Smooth muscle cell (in vitro differentiated cells): ENCODE results near the gene ZNF584. TPM values are rescaled to one million over a fixed set of nuclear protein-coding genes. Genes with fewer than 3 reads are reported as not detected.

Experiments
- DNase-seq: peaks from one replicate; lab custom pipeline; 2025; ENCODE audit not compliant: unreplicated experiment; lab: John Stamatoyannopoulos, UW
- H2AFZ ChIP-seq: fragments of 200-600 bp; sonication (generic); 2 replicates; pipeline ENCODE4 v1.6.0; 2016; ENCODE audit warnings: antibody characterized with exemption, low read depth, mild to moderate bottlenecking
- H3F3A ChIP-seq: fragments of 200-600 bp; sonication (generic); 2 replicates; pipeline ENCODE4 v1.6.0; 2017; ENCODE audit warnings: antibody characterized with exemption, low read depth
- H3K27ac ChIP-seq: fragments of 200-600 bp; sonication (generic); 2 replicates; pipeline ENCODE4 v1.5.1; 2016; ENCODE audit warnings: low read depth, mild to moderate bottlenecking
- H3K27me3 ChIP-seq: fragments of 200-600 bp; sonication (generic); 2 replicates; pipeline ENCODE4 v1.6.1; 2016; ENCODE audit warnings: low read depth, mild to moderate bottlenecking
- H3K36me3 ChIP-seq: fragments of 200-600 bp; sonication (generic); 2 replicates; pipeline ENCODE4 v1.5.1; 2016; ENCODE audit warnings: low read depth
- H3K4me1 ChIP-seq: fragments of 200-600 bp; sonication (generic); 2 replicates; pipeline ENCODE4 v1.5.1; 2016; ENCODE audit warnings: low read depth
- H3K4me2 ChIP-seq: fragments of 200-600 bp; sonication (generic); 2 replicates; pipeline ENCODE4 v1.6.0; 2016; ENCODE audit warnings: mild to moderate bottlenecking
- H3K4me3 ChIP-seq: fragments of 200-600 bp; sonication (generic); 2 replicates; pipeline ENCODE4 v1.5.1; 2016; ENCODE audit warnings: mild to moderate bottlenecking
- H3K79me2 ChIP-seq: fragments of 200-600 bp; sonication (generic); 2 replicates; pipeline ENCODE4 v1.6.0; 2016; ENCODE audit warnings: low read depth, mild to moderate bottlenecking
- H3K9ac ChIP-seq: fragments of 200-600 bp; sonication (generic); 2 replicates; pipeline ENCODE4 v1.6.0; 2016; ENCODE audit warnings: low read depth
- H3K9me3 ChIP-seq: fragments of 200-600 bp; sonication (generic); replicated peaks from 2 replicates; pipeline ENCODE4 v1.5.1; 2016; ENCODE audit warnings: low read depth
- H4K20me1 ChIP-seq: fragments of 200-600 bp; sonication (generic); 2 replicates; pipeline ENCODE4 v1.6.0; 2016; ENCODE audit warnings: low read depth
- CTCF ChIP-seq: fragments of 200-600 bp; sonication (generic); IDR thresholded peaks from 2 replicates; pipeline ENCODE4 v1.5.1; 2017; ENCODE audit warnings: borderline replicate concordance, mild to moderate bottlenecking, antibody characterized with exemption; ENCODE audit not compliant: insufficient read depth, poor library complexity, severe bottlenecking
- WGBS: methylation state at CpG from one replicate; pipeline ENCODE4 v1.1.7; 2016; ENCODE audit warnings: low lambda C conversion rate; 5-methylcytosine and 5-hydroxymethylcytosine counted together
- polyA plus RNA-seq: library from polyadenylated mRNA; unstranded; fragments of >200 nt; fragmentation: Nextera tagmentation; extraction: Ambion mirVana; gene quantifications from 2 replicates; pipeline ENCODE4 v1.2.1, GENCODE V29; 2016
- total RNA-seq: library from RNA; depleted of rRNA; stranded (reverse); fragments of >200 nt; gene quantifications from 2 replicates; pipeline ENCODE4 v1.2.3, GENCODE V29; 2014

The ZNF584 gene
- total and polyA plus RNA-seq, 2 experiments from 2014 or later, result 5.0 to 12.7 TPM

- Histone ChIP-seq H3K27me3 (no peaks in the 10 kb centered on the region), H2AFZ (peak overlapping the region; percentile 93), H3K4me3 (peak overlapping the region; percentile 66), H3K27ac (no peak overlapping the region), H4K20me1 (no peaks in the 10 kb centered on the region), H3K4me1 (peaks cover 4% of the 10 kb centered on the region), H3K9me3 (no peaks in the 10 kb centered on the region), H3K36me3 (no peaks in the 10 kb centered on the region), H3F3A (no peaks in the 10 kb centered on the region), H3K9ac (peak overlapping the region; percentile 65), H3K4me2 (peak overlapping the region; percentile 96), H3K79me2 (no peaks in the 10 kb centered on the region)
- DNase-seq, result no peak
- TF ChIP-seq CTCF, result no peak
- WGBS, result 26% methylated on average over 11 of the region's 11 CpGs
These were observed 42.5 kb downstream of the ZNF584 start for GRCh38 chr19:58450856-58451357.

GRCh38 chr19:58451358-58452101 lies 43.1 kb downstream of the ZNF584 start, which contains the start of gene ZNF324B:
TSS of gene ZNF324B (plus strand) at chr19:58451622. CDS start at chr19:58453702, 2,080 bp downstream.
- Histone ChIP-seq H3K4me3 (peak within 1 kb of the TSS; percentile 66), H3K4me1 (peaks cover 4% of the 10 kb centered on the region), H3K4me2 (peak within 1 kb of the TSS; percentile 96), H3K27me3 (no peaks in the 10 kb centered on the region), H3K27ac (peak within 1 kb of the TSS; percentile 20), H3K9me3 (no peaks in the 10 kb centered on the region), H3K36me3 (no peaks in the 10 kb centered on the region), H3F3A (no peaks in the 10 kb centered on the region), H3K79me2 (no peaks in the 10 kb centered on the region), H4K20me1 (no peaks in the 10 kb centered on the region), H2AFZ (peak within 1 kb of the TSS; percentile 93), H3K9ac (peak within 1 kb of the TSS; percentile 65)
- 1% methylated on average over 51 of the region's 79 CpGs for WGBS
- DNase-seq, result peak; percentile 86
- TF ChIP-seq CTCF, result no peak

GRCh38 chr19:58453743-58454142 lies 45.3 kb downstream of the ZNF584 start:
- Histone ChIP-seq H3F3A (no peaks in the 10 kb centered on the region), H2AFZ (no peak overlapping the region), H3K36me3 (no peaks in the 10 kb centered on the region), H3K79me2 (no peaks in the 10 kb centered on the region), H3K4me2 (no peak overlapping the region), H3K27ac (no peak overlapping the region), H3K4me1 (peaks cover 4% of the 10 kb centered on the region), H3K27me3 (no peaks in the 10 kb centered on the region), H3K9me3 (no peaks in the 10 kb centered on the region), H3K4me3 (no peak overlapping the region), H3K9ac (no peak overlapping the region), H4K20me1 (no peaks in the 10 kb centered on the region)
- WGBS, result 98% methylated on average over 6 of the region's 6 CpGs
- no peak for TF ChIP-seq CTCF
- DNase-seq, result no peak
